Epidermal melanocyte (primary cell): ENCODE results near the gene DAAM1.

Experiments used
- DNase-seq: peaks from one replicate; pipeline ENCODE4 v3.0.0; 2011; ENCODE audit warnings: low spot score; ENCODE audit not compliant: insufficient read length

The DAAM1 gene

GRCh38 chr14:59188461-59189090 lies at the start of gene DAAM1:
Gene DAAM1, plus strand, starts transcription at chr14:59188667. Its CDS starts 74,811 bp downstream, at chr14:59263478.
- peak; percentile 92 for DNase-seq

- no peak for DNase-seq
Observed at GRCh38 chr14:59139324-59139723, 49.1 kb upstream of the DAAM1 start.

GRCh38 chr14:59140106-59140843 lies 48.2 kb upstream of the DAAM1 start:
- DNase-seq = no peak

GRCh38 chr14:59146484-59146883 lies 42.0 kb upstream of the DAAM1 start:
- DNase-seq = no peak

- no peak for DNase-seq
Observed at GRCh38 chr14:59147007-59147406, 41.5 kb upstream of the DAAM1 start.

- no peak for DNase-seq
Observed at GRCh38 chr14:59148334-59148900, 40.0 kb upstream of the DAAM1 start.

GRCh38 chr14:59150990-59151389 lies 37.5 kb upstream of the DAAM1 start:
- no peak for DNase-seq

GRCh38 chr14:59154373-59154772 lies 34.1 kb upstream of the DAAM1 start:
- no peak for DNase-seq

- DNase-seq = no peak
Observed at GRCh38 chr14:59155886-59156285, 32.6 kb upstream of the DAAM1 start.

- no peak for DNase-seq
Observed at GRCh38 chr14:59159169-59159568, 29.3 kb upstream of the DAAM1 start.

GRCh38 chr14:59160506-59160905 lies 28.0 kb upstream of the DAAM1 start:
- DNase-seq = no peak

- DNase-seq = no peak
Observed at GRCh38 chr14:59161561-59162175, 26.8 kb upstream of the DAAM1 start.

- DNase-seq = no peak
Observed at GRCh38 chr14:59166258-59166657, 22.2 kb upstream of the DAAM1 start.

GRCh38 chr14:59175404-59175803 lies 13.1 kb upstream of the DAAM1 start:
- DNase-seq = no peak

GRCh38 chr14:59176765-59177164 lies 11.7 kb upstream of the DAAM1 start:
- no peak for DNase-seq

- no peak for DNase-seq
Observed at GRCh38 chr14:59177262-59177661, 11.2 kb upstream of the DAAM1 start.

- no peak for DNase-seq
Observed at GRCh38 chr14:59181791-59182190, 6.7 kb upstream of the DAAM1 start.

- no peak for DNase-seq
Observed at GRCh38 chr14:59182641-59183040, 5.8 kb upstream of the DAAM1 start.

- DNase-seq = no peak
Observed at GRCh38 chr14:59183150-59183549, 5.3 kb upstream of the DAAM1 start.

GRCh38 chr14:59184396-59184795 lies 4.1 kb upstream of the DAAM1 start:
- no peak for DNase-seq

GRCh38 chr14:59185676-59186075 lies 2.8 kb upstream of the DAAM1 start:
- no peak for DNase-seq

GRCh38 chr14:59186306-59186705 lies 2.2 kb upstream of the DAAM1 start:
- DNase-seq = no peak
